ENCODE measurements around the gene ANKS1A. TPM values are rescaled to one million over a fixed set of nuclear protein-coding genes. Genes with fewer than 3 reads are reported as not detected.

Gene ANKS1A
- polyA plus RNA-seq, 1 of the 3 experiments (the other 2 are of a cell fraction), result 7.6 TPM

DNA sequence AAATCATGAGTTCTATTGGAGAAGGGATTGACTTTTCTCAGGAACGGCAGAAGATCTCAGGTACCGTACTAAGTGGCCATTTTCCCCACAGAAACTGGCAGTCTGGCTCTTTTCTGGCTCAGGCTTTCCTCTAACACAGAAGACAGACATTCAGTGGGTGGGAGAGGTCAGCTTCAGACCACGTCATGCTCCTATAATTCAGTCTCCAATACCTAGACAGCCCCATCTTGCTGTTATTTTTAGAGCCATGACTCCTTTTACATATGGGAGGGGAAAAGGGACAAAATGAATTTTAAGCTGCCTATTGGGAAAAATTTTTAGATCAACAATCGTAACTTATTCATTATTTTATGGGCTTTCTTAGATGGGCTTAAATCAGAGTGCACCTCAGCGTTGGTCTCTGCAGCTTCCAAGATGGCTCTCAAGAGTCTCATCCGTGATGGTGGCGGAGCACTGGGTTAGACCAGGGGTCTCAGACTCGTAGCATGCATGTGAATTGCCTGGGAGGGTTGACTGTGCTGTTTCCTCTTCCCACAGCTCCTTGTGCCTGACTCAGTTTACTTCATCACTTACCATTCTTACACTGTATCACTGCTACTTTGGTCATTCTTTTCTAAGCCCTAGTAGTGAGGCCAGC is 165.2 kb downstream of the ANKS1A start:
- DNase-seq, result no peak

DNA sequence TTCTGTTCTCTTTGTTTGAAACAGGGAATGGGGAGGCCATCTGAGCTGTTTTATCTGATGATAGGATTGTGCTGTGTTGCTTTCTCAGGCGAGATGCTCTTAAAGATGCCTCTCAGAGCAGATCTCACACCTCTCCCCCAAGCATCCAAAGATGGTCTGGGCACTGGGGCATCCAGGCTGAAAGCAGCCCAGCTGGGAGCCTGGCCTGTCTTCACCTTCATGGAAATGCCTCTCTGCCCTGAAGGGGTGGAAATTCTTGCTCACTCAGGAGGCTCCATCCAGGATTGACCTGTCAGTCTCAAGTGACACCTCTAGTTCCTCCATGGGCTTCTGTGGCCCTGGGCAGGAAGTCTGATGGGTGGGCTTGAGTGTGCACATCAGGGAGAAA is 165.7 kb downstream of the ANKS1A start:
- Histone ChIP-seq H3K4me2 (no peak overlapping the region), H3F3A (replicated peaks; ENCODE audit: insufficient read depth) (no peaks in the 10 kb centered on the region), H3K9me2 (no peaks in the 10 kb centered on the region), H2AFZ (ENCODE audit: low read depth) (no peak overlapping the region), H3K79me2 (ENCODE audit: insufficient read depth) (no peaks in the 10 kb centered on the region), H3K9ac (no peak overlapping the region), H3K27ac (ENCODE audit: low read depth in 2 of 2, low read length in 1 of 2) (no peak overlapping the region), H3K9me3 (no peaks in the 10 kb centered on the region), H3K4me3 (ENCODE audit: low read depth in 2 of 2, low read length in 1 of 2) (no peak overlapping the region), H4K20me1 (ENCODE audit: insufficient read depth) (no peaks in the 10 kb centered on the region), H3K4me1 (ENCODE audit: control insufficient read depth in 1 of 2, insufficient read depth in 2 of 2, low read depth in 1 of 2, low read length in 1 of 2) (peaks cover 0 to 11% of the 10 kb centered on the region in 2 experiments; a peak in 1 of 4 replicates), H3K27me3 (ENCODE audit: insufficient read depth) (no peaks in the 10 kb centered on the region), H3K36me3 (replicated peaks in 1 of 2; ENCODE audit: control insufficient read depth in 1 of 2, insufficient read depth in 2 of 2, low read length in 1 of 2) (peaks cover 0 to 5% of the 10 kb centered on the region in 2 experiments)
- TF ChIP-seq EP300 (IDR thresholded peaks at IDR 0.05; ENCODE audit: borderline replicate concordance in 1 of 2, low read depth in 1 of 2, low read length in 1 of 2) (no peak), NRF1 (IDR thresholded peaks at IDR 0.05; ENCODE audit: low read depth, low read length) (no peak), FOXM1 (IDR thresholded peaks at IDR 0.05; ENCODE audit: low read depth) (no peak), JUND (IDR thresholded peaks at IDR 0.05) (no peak), SMC3 (IDR thresholded peaks at IDR 0.05; ENCODE audit: low read depth, low read length) (no peak), POLR2AphosphoS5 (IDR thresholded peaks at IDR 0.05; ENCODE audit: low read depth, low read length) (no peak), RFX5 (IDR thresholded peaks at IDR 0.05; ENCODE audit: low read length) (no peak), TEAD4 (IDR thresholded peaks at IDR 0.05; ENCODE audit: borderline replicate concordance, insufficient read depth) (no peak), MXI1 (IDR thresholded peaks at IDR 0.05; ENCODE audit: low read depth, low read length) (no peak), FOXJ3 (CRISPR knock-in tag; IDR thresholded peaks at IDR 0.05) (no peak), SIN3A (IDR thresholded peaks at IDR 0.05; ENCODE audit: borderline replicate concordance, low read depth, low read length) (no peak)
- TF ChIP-seq, protein P1, sequence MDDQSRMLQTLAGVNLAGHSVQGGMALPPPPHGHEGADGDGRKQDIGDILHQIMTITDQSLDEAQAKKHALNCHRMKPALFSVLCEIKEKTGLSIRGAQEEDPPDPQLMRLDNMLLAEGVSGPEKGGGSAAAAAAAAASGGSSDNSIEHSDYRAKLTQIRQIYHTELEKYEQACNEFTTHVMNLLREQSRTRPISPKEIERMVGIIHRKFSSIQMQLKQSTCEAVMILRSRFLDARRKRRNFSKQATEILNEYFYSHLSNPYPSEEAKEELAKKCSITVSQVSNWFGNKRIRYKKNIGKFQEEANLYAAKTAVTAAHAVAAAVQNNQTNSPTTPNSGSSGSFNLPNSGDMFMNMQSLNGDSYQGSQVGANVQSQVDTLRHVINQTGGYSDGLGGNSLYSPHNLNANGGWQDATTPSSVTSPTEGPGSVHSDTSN (IDR thresholded peaks at IDR 0.05), result no peak
- TF ChIP-seq, protein P2, sequence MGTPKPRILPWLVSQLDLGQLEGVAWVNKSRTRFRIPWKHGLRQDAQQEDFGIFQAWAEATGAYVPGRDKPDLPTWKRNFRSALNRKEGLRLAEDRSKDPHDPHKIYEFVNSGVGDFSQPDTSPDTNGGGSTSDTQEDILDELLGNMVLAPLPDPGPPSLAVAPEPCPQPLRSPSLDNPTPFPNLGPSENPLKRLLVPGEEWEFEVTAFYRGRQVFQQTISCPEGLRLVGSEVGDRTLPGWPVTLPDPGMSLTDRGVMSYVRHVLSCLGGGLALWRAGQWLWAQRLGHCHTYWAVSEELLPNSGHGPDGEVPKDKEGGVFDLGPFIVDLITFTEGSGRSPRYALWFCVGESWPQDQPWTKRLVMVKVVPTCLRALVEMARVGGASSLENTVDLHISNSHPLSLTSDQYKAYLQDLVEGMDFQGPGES (IDR thresholded peaks at IDR 0.05; ENCODE audit: low read depth, low read length), result no peak
- TF ChIP-seq, protein P3, sequence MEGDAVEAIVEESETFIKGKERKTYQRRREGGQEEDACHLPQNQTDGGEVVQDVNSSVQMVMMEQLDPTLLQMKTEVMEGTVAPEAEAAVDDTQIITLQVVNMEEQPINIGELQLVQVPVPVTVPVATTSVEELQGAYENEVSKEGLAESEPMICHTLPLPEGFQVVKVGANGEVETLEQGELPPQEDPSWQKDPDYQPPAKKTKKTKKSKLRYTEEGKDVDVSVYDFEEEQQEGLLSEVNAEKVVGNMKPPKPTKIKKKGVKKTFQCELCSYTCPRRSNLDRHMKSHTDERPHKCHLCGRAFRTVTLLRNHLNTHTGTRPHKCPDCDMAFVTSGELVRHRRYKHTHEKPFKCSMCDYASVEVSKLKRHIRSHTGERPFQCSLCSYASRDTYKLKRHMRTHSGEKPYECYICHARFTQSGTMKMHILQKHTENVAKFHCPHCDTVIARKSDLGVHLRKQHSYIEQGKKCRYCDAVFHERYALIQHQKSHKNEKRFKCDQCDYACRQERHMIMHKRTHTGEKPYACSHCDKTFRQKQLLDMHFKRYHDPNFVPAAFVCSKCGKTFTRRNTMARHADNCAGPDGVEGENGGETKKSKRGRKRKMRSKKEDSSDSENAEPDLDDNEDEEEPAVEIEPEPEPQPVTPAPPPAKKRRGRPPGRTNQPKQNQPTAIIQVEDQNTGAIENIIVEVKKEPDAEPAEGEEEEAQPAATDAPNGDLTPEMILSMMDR (IDR thresholded peaks at IDR 0.05), result no peak
- ChIA-PET POLR2A (no interaction called here), CTCF (no interaction called here)
- DNase-seq, result no peak
- 100% methylated on average over 1 of the region's 1 CpG for WGBS (ENCODE audit: low lambda C conversion rate)

More for the DNA sequence above, 165.2 kb downstream of the ANKS1A start:
- CTCF ChIA-PET, result no interaction called here
- no peak overlapping the region for H3K9ac ChIP-seq
- WGBS (ENCODE audit: low lambda C conversion rate), result 90% methylated on average over 8 of the region's 8 CpGs
- no peak overlapping the region for H3K27ac ChIP-seq (ENCODE audit: low read depth in 2 of 2, low read length in 1 of 2)
- H3K27me3 ChIP-seq (ENCODE audit: insufficient read depth), result no peaks in the 10 kb centered on the region
- POLR2A ChIA-PET, result no interaction called here
- no peaks in the 10 kb centered on the region for H3K79me2 ChIP-seq (ENCODE audit: insufficient read depth)
- no peak overlapping the region for H3K4me2 ChIP-seq
- peaks cover 0 to 16% of the 10 kb centered on the region in 2 experiments; a peak in 1 of 4 replicates for H3K4me1 ChIP-seq (ENCODE audit: control insufficient read depth in 1 of 2, insufficient read depth in 2 of 2, low read depth in 1 of 2, low read length in 1 of 2)
- H3K4me3 ChIP-seq (ENCODE audit: low read depth in 2 of 2, low read length in 1 of 2), result no peak overlapping the region
- TF ChIP-seq, protein P4, sequence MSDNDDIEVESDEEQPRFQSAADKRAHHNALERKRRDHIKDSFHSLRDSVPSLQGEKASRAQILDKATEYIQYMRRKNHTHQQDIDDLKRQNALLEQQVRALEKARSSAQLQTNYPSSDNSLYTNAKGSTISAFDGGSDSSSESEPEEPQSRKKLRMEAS (IDR thresholded peaks at IDR 0.05; ENCODE audit: low read depth), result no peak
- TF ChIP-seq SMC3 (IDR thresholded peaks at IDR 0.05; ENCODE audit: low read depth, low read length), result no peak
- TF ChIP-seq, protein P5, sequence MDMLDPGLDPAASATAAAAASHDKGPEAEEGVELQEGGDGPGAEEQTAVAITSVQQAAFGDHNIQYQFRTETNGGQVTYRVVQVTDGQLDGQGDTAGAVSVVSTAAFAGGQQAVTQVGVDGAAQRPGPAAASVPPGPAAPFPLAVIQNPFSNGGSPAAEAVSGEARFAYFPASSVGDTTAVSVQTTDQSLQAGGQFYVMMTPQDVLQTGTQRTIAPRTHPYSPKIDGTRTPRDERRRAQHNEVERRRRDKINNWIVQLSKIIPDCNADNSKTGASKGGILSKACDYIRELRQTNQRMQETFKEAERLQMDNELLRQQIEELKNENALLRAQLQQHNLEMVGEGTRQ (IDR thresholded peaks at IDR 0.05; ENCODE audit: borderline replicate concordance, low read depth, low read length), result no peak
- no peak for TF ChIP-seq RAD21 (IDR thresholded peaks at IDR 0.05; ENCODE audit: low read length)
- no peak for TF ChIP-seq CHD2 (IDR thresholded peaks at IDR 0.05; ENCODE audit: low read length, partially characterized antibody)
- no peak for TF ChIP-seq JUND (IDR thresholded peaks at IDR 0.05)
- no peak for TF ChIP-seq ELF1 (IDR thresholded peaks at IDR 0.05)
- no peak for TF ChIP-seq POLR2AphosphoS5 (IDR thresholded peaks at IDR 0.05; ENCODE audit: low read depth, low read length)
- no peak for TF ChIP-seq SIN3A (IDR thresholded peaks at IDR 0.05; ENCODE audit: borderline replicate concordance, low read depth, low read length)
- TF ChIP-seq FOSL2 (IDR thresholded peaks at IDR 0.05; ENCODE audit: borderline replicate concordance, low read depth), result no peak
- TF ChIP-seq NRF1 (IDR thresholded peaks at IDR 0.05; ENCODE audit: low read depth, low read length), result no peak
- H4K20me1 ChIP-seq (ENCODE audit: insufficient read depth), result no peaks in the 10 kb centered on the region
- H3K9me2 ChIP-seq, result no peaks in the 10 kb centered on the region
- no peaks in the 10 kb centered on the region for H3K36me3 ChIP-seq (replicated peaks in 1 of 2; ENCODE audit: control insufficient read depth in 1 of 2, insufficient read depth in 2 of 2, low read length in 1 of 2)
- H3F3A ChIP-seq (replicated peaks; ENCODE audit: insufficient read depth), result no peaks in the 10 kb centered on the region
- no peaks in the 10 kb centered on the region for H3K9me3 ChIP-seq
- H2AFZ ChIP-seq (ENCODE audit: low read depth), result no peak overlapping the region
